T1000 (cell line): ENCODE results near the gene SCNN1A.

Experiments used
- DNase-seq: peaks from one replicate; lab custom pipeline; 2025; ENCODE audit warnings: mixed read lengths; lab: John Stamatoyannopoulos, UW

SCNN1A gene

DNA sequence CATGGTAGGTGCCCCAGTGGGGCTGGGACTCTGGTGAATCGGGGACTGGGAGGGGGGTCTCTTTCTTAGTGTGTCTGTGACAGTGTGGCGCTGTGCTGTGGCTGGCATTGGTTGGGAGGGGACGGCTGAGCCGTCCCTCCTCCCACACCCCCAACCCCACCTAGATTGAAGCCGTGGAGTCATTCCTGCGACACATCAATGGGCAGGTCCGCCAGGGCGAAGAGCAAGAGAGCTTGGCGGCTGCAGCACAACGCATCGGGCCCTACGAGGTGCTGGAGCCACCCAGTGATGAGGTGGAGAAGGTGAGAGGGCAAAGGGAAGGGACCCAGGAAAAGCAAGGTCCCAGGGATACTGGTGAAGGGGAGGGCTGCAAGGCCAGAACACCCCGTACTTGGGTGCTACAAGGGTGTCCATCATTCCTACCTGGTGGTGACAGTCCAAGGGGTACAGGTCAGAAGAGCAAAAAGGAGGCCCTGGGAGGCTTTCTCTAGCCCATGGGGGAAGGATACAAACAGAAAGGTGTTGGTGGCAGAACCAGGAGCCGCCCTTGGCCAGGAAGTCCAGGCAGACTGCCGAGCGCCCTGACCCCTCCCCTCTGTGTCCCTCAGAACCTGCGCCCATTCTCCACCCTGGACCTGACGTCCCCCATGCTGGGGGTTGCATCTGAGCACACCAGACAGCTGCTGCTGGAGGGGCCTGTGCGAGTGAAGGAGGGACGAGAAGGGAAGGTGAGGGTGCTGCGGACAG lies 57.5 kb downstream of the SCNN1A start:
- DNase-seq, result no peak

DNA sequence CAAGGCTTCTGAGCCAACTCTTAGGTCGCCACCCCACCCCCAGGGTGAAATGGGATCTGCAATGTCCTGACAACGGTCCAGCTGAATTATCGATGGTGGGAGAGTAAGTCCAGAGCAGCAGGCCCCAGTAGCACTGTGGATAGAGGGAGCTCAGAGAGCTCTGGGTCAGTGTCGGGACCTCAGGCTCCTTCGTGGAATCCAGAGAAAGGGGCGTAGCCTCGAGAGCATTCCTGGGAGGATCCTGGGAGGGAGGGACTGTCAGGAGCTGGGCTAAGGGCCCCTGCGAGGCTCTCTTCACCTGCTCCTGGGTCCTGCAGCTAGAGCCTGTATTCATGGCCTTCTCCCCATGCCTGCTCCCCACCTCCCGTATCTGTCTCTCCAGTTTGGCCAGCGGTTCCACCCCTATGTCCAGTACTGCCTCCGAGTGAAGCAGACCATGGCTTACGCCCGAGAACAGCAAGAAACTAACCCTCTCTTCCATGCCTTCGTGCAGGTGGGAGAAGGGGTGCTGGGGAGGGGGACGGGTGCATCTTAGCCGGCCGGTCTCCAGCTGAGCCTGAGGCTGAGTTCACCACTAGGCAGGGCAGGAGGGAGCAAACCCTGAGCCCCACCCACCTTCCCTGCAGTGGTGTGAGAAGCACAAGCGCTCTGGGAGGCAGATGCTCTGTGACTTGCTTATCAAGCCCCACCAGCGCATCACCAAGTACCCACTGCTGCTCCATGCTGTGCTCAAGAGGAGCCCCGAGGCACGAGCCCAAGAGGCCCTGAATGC lies 58.3 kb downstream of the SCNN1A start:
- no peak for DNase-seq

DNA sequence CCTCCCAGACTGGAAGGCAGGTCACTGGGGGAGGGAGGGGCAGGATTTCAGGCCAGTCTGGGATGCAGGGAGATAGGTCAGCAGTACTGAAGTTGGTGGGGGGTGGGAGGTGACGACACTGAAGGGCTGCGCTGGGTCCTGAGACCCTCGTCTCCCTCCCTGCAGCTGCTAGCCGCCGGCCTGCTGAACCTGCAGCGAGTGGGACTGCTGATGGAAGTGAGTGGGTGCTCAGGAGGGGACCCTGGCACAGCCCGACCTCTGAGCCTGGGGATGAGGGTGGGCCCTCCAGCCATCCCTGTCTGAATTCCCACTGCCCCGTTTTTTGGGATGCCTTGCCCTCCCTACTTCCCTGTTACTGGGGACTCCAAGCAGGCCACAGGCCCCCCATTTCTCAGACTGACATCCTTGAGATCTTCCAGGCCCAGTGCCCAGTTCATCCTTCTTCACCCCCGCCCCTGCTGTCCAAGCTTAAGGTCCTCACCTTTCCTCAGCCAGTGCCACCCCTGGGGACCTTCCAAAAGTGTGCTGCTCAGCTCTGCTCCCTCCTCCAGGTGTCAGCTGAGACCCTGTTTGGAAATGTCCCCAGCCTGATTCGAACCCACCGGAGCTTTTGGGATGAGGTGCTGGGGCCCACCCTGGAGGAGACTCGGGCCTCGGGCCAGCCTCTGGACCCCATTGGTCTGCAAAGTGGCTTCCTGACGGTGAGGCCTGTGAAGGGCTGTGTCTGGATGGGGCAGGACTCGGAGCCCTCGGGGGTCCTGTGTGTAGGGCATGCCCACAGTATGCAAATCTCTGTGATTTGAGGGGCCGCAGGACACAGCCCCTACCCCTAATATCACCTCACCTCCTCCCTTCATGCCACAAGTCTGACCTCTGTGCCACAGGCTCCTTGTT lies 59.4 kb downstream of the SCNN1A start:
- DNase-seq, result no peak

GRCh38 chr12:6315184-6315583 lies 60.2 kb downstream of the SCNN1A start:
- no peak for DNase-seq

- DNase-seq, result no peak
These were observed 60.6 kb downstream of the SCNN1A start for GRCh38 chr12:6314776-6315175.

DNA sequence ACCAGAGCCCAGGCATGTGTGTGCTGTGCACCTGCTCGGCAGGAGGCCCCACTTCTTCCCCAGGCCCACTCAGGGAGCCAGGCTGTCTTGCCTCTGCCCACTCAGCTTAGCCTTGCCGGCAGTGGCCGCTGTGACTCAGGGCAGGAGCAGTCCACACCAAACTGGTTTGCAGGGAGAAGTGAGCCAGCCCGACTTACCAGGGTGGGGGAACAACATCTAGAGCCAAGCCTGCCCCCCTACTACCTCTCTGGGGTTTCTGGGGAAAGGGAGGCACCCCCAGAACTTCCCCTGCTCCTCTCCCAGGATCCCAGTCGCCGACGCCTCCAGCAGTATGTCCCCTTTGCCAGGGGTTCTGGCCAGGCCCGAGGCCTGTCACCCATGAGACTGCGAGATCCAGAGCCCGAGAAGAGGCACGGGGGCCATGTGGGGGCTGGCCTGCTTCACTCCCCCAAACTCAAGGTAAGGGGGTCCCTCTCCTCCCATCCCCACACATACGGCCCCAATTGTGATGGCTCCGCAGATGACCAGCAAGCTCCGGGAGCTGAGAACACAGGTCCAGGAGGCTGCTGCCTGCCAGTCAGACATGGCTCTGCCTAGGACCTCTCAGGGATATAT lies 61.9 kb downstream of the SCNN1A start:
- no peak for DNase-seq

- DNase-seq, result peak; percentile 42
These were observed 62.6 kb downstream of the SCNN1A start for GRCh38 chr12:6312529-6313325.

GRCh38 chr12:6311822-6312528 lies 63.4 kb downstream of the SCNN1A start:
- no peak for DNase-seq

GRCh38 chr12:6310771-6311610 lies 64.4 kb downstream of the SCNN1A start:
- no peak for DNase-seq

DNA sequence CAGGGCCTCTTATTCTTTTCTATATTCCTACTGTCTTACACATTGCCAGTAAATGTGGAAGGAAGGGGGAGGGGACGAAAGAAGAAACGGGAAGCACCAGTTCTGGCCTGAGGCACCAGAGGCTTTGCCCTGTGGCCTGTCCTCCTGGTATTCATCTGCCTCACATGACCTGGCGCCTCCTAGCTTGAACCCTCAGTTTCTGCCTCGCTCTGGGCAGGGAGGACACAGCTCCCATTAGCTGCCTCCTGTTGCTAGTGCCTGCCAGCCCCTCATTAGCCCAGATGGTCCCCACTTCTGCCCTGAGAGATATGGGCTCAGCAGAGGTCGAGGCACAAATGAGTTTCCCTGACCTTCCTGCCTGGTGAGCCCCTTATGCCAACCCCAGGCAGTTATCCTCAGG lies 67.8 kb downstream of the SCNN1A start:
- DNase-seq, result no peak

- DNase-seq, result no peak
These were observed 68.7 kb downstream of the SCNN1A start for GRCh38 chr12:6306599-6307220.

GRCh38 chr12:6306151-6306550 lies 69.2 kb downstream of the SCNN1A start:
- DNase-seq, result no peak

GRCh38 chr12:6303071-6303470 lies 72.3 kb downstream of the SCNN1A start:
- no peak for DNase-seq

- no peak for DNase-seq
These were observed 72.7 kb downstream of the SCNN1A start for GRCh38 chr12:6302621-6303020.

DNA sequence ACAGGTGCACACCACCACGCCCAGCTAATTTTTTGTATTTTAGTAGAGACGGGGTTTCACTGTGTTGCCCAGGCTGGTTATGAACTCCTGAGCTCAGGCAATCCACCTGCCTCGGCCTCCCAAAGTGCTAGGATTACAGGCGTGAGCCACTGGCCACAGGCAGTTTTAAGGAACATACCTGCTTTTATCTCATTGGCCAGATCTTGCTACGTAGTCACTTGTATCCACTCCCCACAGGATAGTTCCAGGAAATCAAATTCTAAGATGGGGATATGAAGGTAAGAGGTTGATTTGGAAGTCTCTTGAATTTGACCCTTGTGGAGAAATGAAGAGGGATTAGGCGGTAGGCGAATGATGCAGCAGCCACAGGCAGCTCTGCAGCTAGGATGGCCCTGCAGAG lies 73.6 kb downstream of the SCNN1A start:
- no peak for DNase-seq

DNA sequence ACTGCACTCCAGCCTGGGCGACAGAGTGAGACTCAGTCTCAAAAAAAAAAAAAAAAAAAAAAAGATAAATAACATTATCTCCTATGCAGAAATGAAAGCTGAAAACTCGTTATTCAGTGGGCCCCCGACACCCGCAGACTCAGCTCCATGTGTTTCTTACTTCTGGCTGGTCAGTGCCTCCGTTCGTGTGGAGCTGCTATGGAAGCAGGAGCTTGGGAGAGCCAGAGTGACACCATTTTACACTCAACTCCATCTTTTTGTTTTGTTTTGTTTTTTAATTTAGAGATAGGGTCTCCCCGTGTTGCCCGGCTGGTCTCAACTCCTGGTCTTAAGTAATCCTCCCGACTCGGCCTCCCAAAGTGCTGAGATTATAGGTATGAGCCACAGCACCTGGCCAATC lies 78.2 kb downstream of the SCNN1A start:
- no peak for DNase-seq
